Neuronal stem cell (in vitro differentiated cells): Measurements from ENCODE around the gene RABL6.

Experiments used
- DNase-seq: peaks from one replicate; pipeline ENCODE4 v3.0.0-alpha.2; 2013; ENCODE audit warnings: low spot score
- H2AFZ ChIP-seq: one replicate; pipeline ENCODE4 v1.6.1; 2013; ENCODE audit warnings: mild to moderate bottlenecking, low read length, inconsistent platforms
- H2AK5ac ChIP-seq: 2 replicates; pipeline ENCODE4 v1.6.1; 2013; ENCODE audit warnings: low read depth, mild to moderate bottlenecking, inconsistent platforms, low read length, moderate library complexity, mixed read lengths
- H2BK120ac ChIP-seq: 2 replicates; pipeline ENCODE4 v1.6.1; 2013; ENCODE audit warnings: low read depth, mild to moderate bottlenecking, inconsistent platforms, low read length, moderate library complexity, mixed read lengths
- H2BK12ac ChIP-seq: one replicate; pipeline ENCODE4 v1.6.1; 2013; ENCODE audit warnings: low read length, inconsistent platforms
- H2BK15ac ChIP-seq: 2 replicates; pipeline ENCODE4 v1.6.1; 2013; ENCODE audit warnings: mild to moderate bottlenecking, low read length, inconsistent platforms, mixed read lengths
- H2BK5ac ChIP-seq: one replicate; pipeline ENCODE4 v1.6.1; 2013; ENCODE audit warnings: inconsistent platforms, mild to moderate bottlenecking, low read length, moderate library complexity
- H3K14ac ChIP-seq: one replicate; pipeline ENCODE4 v1.6.1; 2013; ENCODE audit warnings: low read length, inconsistent platforms
- H3K18ac ChIP-seq: 2 replicates; pipeline ENCODE4 v1.6.1; 2013; ENCODE audit warnings: low read length, inconsistent platforms
- H3K23ac ChIP-seq: 2 replicates; pipeline ENCODE4 v1.6.1; 2013; ENCODE audit warnings: low read depth, mild to moderate bottlenecking, mixed read lengths, low read length, inconsistent platforms; ENCODE audit not compliant: poor library complexity
- H3K27ac ChIP-seq: replicated peaks from 3 replicates; pipeline ENCODE4 v1.5.1; 2013; ENCODE audit warnings: low read length, inconsistent platforms
- H3K27me3 ChIP-seq, 3 experiments: 2 replicates each; pipeline ENCODE4 v1.6.1; 2013; ENCODE audit warnings: low read length in 3 of 3, mild to moderate bottlenecking in 2 of 3, inconsistent platforms in 1 of 3, low read depth in 1 of 3, mixed read lengths in 1 of 3, moderate library complexity in 1 of 3; ENCODE audit not compliant: control insufficient read depth in 3 of 3, insufficient read depth in 3 of 3
- H3K36me3 ChIP-seq, 2 donors: replicated peaks in 1 of 2; 2 replicates each; pipeline ENCODE4 v1.6.1; 2013; ENCODE audit warnings: low read length in 2 of 2; ENCODE audit not compliant: control insufficient read depth in 2 of 2, insufficient read depth in 2 of 2
- H3K4ac ChIP-seq: 2 replicates; pipeline ENCODE4 v1.6.1; 2013; ENCODE audit warnings: inconsistent platforms, mild to moderate bottlenecking, low read length, moderate library complexity
- H3K4me1 ChIP-seq, 2 donors: 1 replicate in 1 of 2; 2 replicates in 1 of 2; pipeline ENCODE4 v1.6.1; 2013; ENCODE audit warnings: low read length in 2 of 2, low read depth in 1 of 2; ENCODE audit not compliant: control insufficient read depth in 2 of 2, insufficient read depth in 1 of 2
- H3K4me2 ChIP-seq: one replicate; pipeline ENCODE4 v1.6.1; 2013; ENCODE audit warnings: mild to moderate bottlenecking, low read length, inconsistent platforms; ENCODE audit not compliant: insufficient read depth, poor library complexity, severe bottlenecking
- H3K4me3 ChIP-seq, 2 donors: 2 replicates each; pipeline ENCODE4 v1.5.1; 2013; ENCODE audit warnings: low read length in 2 of 2, mild to moderate bottlenecking in 2 of 2, inconsistent platforms in 1 of 2, moderate library complexity in 1 of 2
- H3K79me1 ChIP-seq: one replicate; pipeline ENCODE4 v1.6.1; 2013; ENCODE audit warnings: low read depth, mild to moderate bottlenecking, inconsistent platforms, low read length, moderate library complexity
- H3K9ac ChIP-seq: one replicate; pipeline ENCODE4 v1.6.1; 2013; ENCODE audit warnings: mild to moderate bottlenecking, low read depth, low read length, inconsistent platforms; ENCODE audit not compliant: poor library complexity
- H3K9me3 ChIP-seq, 2 donors: replicated peaks in 1 of 2; 2 replicates each; pipeline versions ENCODE3 to v1.6.1; 2013; ENCODE audit warnings: low read length in 2 of 2, mild to moderate bottlenecking in 2 of 2, inconsistent platforms in 1 of 2, low read depth in 1 of 2, mixed read lengths in 1 of 2, moderate library complexity in 1 of 2; ENCODE audit not compliant: control insufficient read depth in 2 of 2, insufficient read depth in 1 of 2
- H4K8ac ChIP-seq: one replicate; pipeline ENCODE4 v1.6.1; 2013; ENCODE audit warnings: low read depth, mild to moderate bottlenecking, inconsistent platforms, low read length, moderate library complexity
- H4K91ac ChIP-seq: one replicate; pipeline ENCODE4 v1.6.1; 2013; ENCODE audit warnings: low read length, low read depth, mild to moderate bottlenecking, inconsistent platforms; ENCODE audit not compliant: poor library complexity
- WGBS, 2 donors: extraction: QIAGEN DNeasy Blood & Tissue Kit; methylation state at CpG; one replicate each; pipeline ENCODE4 v1.1.7; 2013; ENCODE audit warnings: missing lambda C conversion rate in 2 of 2, mixed read lengths in 1 of 2; ENCODE audit not compliant: insufficient read length in 2 of 2, insufficient replicate concordance in 1 of 2; ENCODE audit errors: extremely low coverage in 2 of 2; 5-methylcytosine and 5-hydroxymethylcytosine counted together

RABL6 gene

GRCh38 chr9:136876476-136876875, 68.7 kb downstream of the RABL6 start:
- Histone ChIP-seq H2BK5ac (no peak overlapping the region), H3K79me1 (peaks cover 2% of the 10 kb centered on the region), H2BK120ac (no peak overlapping the region), H3K4me3 (no peak overlapping the region), H3K14ac (no peak overlapping the region), H3K18ac (no peak overlapping the region), H3K4me1 (peaks cover 3% of the 10 kb centered on the region in 2 donors), H2AFZ (peak overlapping the region; percentile 69), H3K4me2 (no peak overlapping the region), H3K9ac (no peak overlapping the region), H3K4ac (no peak overlapping the region), H2AK5ac (no peak overlapping the region), H3K9me3 (peaks cover 8 to 18% of the 10 kb centered on the region in 2 donors), H4K8ac (no peak overlapping the region), H3K27ac (no peak overlapping the region), H2BK12ac (no peak overlapping the region), H3K36me3 (no peaks in the 10 kb centered on the region), H4K91ac (no peak overlapping the region), H3K27me3 (no peaks in the 10 kb centered on the region), H3K23ac (no peak overlapping the region), H2BK15ac (no peak overlapping the region)
- WGBS, 2 donors: no CpG with 5 or more reads among the region's 5 CpGs
- no peak for DNase-seq

- H3K9ac ChIP-seq: no peak overlapping the region
- no peak overlapping the region for H3K23ac ChIP-seq
- no peak overlapping the region for H3K27ac ChIP-seq
- H2BK15ac ChIP-seq: no peak overlapping the region
- H3K4ac ChIP-seq: no peak overlapping the region
- peaks cover 5 to 9% of the 10 kb centered on the region in 2 donors for H3K4me1 ChIP-seq
- no peak overlapping the region for H4K91ac ChIP-seq
- no peak overlapping the region for H4K8ac ChIP-seq
- no peak overlapping the region for H2AK5ac ChIP-seq
- no peaks in the 10 kb centered on the region for H3K27me3 ChIP-seq
- H2AFZ ChIP-seq: no peak overlapping the region
- H3K18ac ChIP-seq: no peak overlapping the region
- H2BK120ac ChIP-seq: no peak overlapping the region
- peaks cover 3% of the 10 kb centered on the region for H3K79me1 ChIP-seq
- no peak overlapping the region for H2BK5ac ChIP-seq
- no peak for DNase-seq
- WGBS, 2 donors: no CpG with 5 or more reads among the region's 11 CpGs
- H2BK12ac ChIP-seq: no peak overlapping the region
- no peaks in the 10 kb centered on the region for H3K9me3 ChIP-seq
- H3K4me3 ChIP-seq: no peak overlapping the region
- no peaks in the 10 kb centered on the region for H3K36me3 ChIP-seq
- no peak overlapping the region for H3K14ac ChIP-seq
- no peak overlapping the region for H3K4me2 ChIP-seq
These were observed 72.9 kb downstream of the RABL6 start for GRCh38 chr9:136880651-136881050.

DNA sequence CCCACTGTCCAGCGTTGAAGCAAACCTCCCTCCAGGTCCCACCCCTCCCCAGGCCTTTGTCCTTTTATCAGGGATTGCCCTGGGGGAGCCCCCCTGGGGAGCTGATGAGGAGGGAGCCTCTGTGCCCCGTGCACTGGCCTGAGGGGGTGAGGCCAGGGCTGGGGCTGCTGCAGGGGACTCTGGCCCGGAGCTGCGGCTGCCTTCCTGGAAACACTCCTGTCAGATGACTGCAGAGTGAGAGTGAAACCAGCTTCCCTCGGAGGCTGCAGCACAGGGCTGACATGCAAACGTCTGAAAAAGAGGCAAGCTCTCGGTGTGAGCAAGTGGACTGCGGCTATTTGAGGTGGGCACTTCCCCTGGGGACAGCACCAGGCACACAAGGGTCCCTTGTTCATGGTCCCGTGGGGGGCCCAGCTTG, 74.0 kb downstream of the RABL6 start:
- H2BK5ac ChIP-seq: no peak overlapping the region
- H3K9me3 ChIP-seq: no peaks in the 10 kb centered on the region
- H4K8ac ChIP-seq: no peak overlapping the region
- no peak for DNase-seq
- no peak overlapping the region for H3K4ac ChIP-seq
- no peak overlapping the region for H3K14ac ChIP-seq
- H3K18ac ChIP-seq: no peak overlapping the region
- H3K27ac ChIP-seq: no peak overlapping the region
- no peak overlapping the region for H3K4me3 ChIP-seq
- no peak overlapping the region for H4K91ac ChIP-seq
- H3K4me2 ChIP-seq: no peak overlapping the region
- H3K23ac ChIP-seq: no peak overlapping the region
- no CpG with 5 or more reads among the region's 9 CpGs for WGBS, 2 donors
- H3K79me1 ChIP-seq: peaks cover 4% of the 10 kb centered on the region
- no peak overlapping the region for H2BK15ac ChIP-seq
- H3K9ac ChIP-seq: no peak overlapping the region
- no peak overlapping the region for H2AK5ac ChIP-seq
- H3K27me3 ChIP-seq: no peaks in the 10 kb centered on the region
- H3K4me1 ChIP-seq: peaks cover 5 to 9% of the 10 kb centered on the region in 2 donors
- H2BK12ac ChIP-seq: no peak overlapping the region
- no peak overlapping the region for H2BK120ac ChIP-seq
- H3K36me3 ChIP-seq: no peaks in the 10 kb centered on the region
- peak overlapping the region; percentile 50 for H2AFZ ChIP-seq

- H3K9ac ChIP-seq: peak overlapping the region; percentile 84
- no peak overlapping the region for H4K8ac ChIP-seq
- H2BK120ac ChIP-seq: no peak overlapping the region
- H3K18ac ChIP-seq: peak overlapping the region; percentile 8
- H3K9me3 ChIP-seq: no peaks in the 10 kb centered on the region
- peak overlapping the region; percentile 63 for H3K14ac ChIP-seq
- peak overlapping the region; percentile 78 for H2BK5ac ChIP-seq
- no peak overlapping the region for H3K27ac ChIP-seq
- H4K91ac ChIP-seq: no peak overlapping the region
- no peaks in the 10 kb centered on the region for H3K36me3 ChIP-seq
- peak overlapping the region; percentile 50 for H2AFZ ChIP-seq
- peak overlapping the region; percentile 92 for H2AK5ac ChIP-seq
- H3K4me3 ChIP-seq: no peak overlapping the region
- no CpG with 5 or more reads among the region's 19 CpGs for WGBS, 2 donors
- H3K4me2 ChIP-seq: no peak overlapping the region
- H3K79me1 ChIP-seq: peaks cover 11% of the 10 kb centered on the region
- no peak for DNase-seq
- H3K23ac ChIP-seq: peak overlapping the region; percentile 80
- no peaks in the 10 kb centered on the region for H3K27me3 ChIP-seq
- H3K4ac ChIP-seq: no peak overlapping the region
- peak overlapping the region; percentile 33 for H2BK15ac ChIP-seq
- peak overlapping the region; percentile 94 for H2BK12ac ChIP-seq
- H3K4me1 ChIP-seq: peaks cover 8 to 12% of the 10 kb centered on the region in 2 donors
These were observed 74.6 kb downstream of the RABL6 start for GRCh38 chr9:136882109-136882946.
